Superior temporal gyrus (tissue), 1 donor: Measurements from ENCODE around the gene TTC23.

Experiments used
- DNase-seq: peaks from one replicate; pipeline ENCODE4 v3.0.0-alpha.2; 2016; ENCODE audit errors: extremely low spot score

TTC23 gene

GRCh38 chr15:99138491-99138982, 110.8 kb downstream of the TTC23 start:
- no peak for DNase-seq

- no peak for DNase-seq
Observed at GRCh38 chr15:99137877-99138276, 111.5 kb downstream of the TTC23 start.

- no peak for DNase-seq
Observed at GRCh38 chr15:99137111-99137546, 112.3 kb downstream of the TTC23 start.

- DNase-seq, result peak; percentile 37
Observed at GRCh38 chr15:99135194-99135593, 114.2 kb downstream of the TTC23 start.

GRCh38 chr15:99134317-99134821, 115.0 kb downstream of the TTC23 start:
- DNase-seq, result no peak

GRCh38 chr15:99132634-99133287, 116.6 kb downstream of the TTC23 start:
- no peak for DNase-seq

GRCh38 chr15:99132122-99132521, 117.3 kb downstream of the TTC23 start:
- DNase-seq, result no peak

GRCh38 chr15:99131441-99132023, 117.8 kb downstream of the TTC23 start:
- DNase-seq, result no peak

- no peak for DNase-seq
Observed at GRCh38 chr15:99130765-99131440, 118.5 kb downstream of the TTC23 start.

GRCh38 chr15:99130314-99130713, 119.1 kb downstream of the TTC23 start:
- no peak for DNase-seq

- DNase-seq, result no peak
Observed at GRCh38 chr15:99129644-99130043, 119.7 kb downstream of the TTC23 start.

- DNase-seq, result no peak
Observed at GRCh38 chr15:99128411-99128810, 121.0 kb downstream of the TTC23 start.

GRCh38 chr15:99127773-99128172, 121.6 kb downstream of the TTC23 start:
- no peak for DNase-seq

GRCh38 chr15:99126930-99127329, 122.5 kb downstream of the TTC23 start:
- no peak for DNase-seq

- no peak for DNase-seq
Observed at GRCh38 chr15:99126131-99126588, 123.2 kb downstream of the TTC23 start.

GRCh38 chr15:99125061-99125891, 124.1 kb downstream of the TTC23 start:
- no peak for DNase-seq

GRCh38 chr15:99124641-99125040, 124.7 kb downstream of the TTC23 start:
- no peak for DNase-seq

- DNase-seq, result peak; percentile 88
Observed at GRCh38 chr15:99123713-99124451, 125.5 kb downstream of the TTC23 start.

- DNase-seq, result no peak
Observed at GRCh38 chr15:99122831-99123712, 126.3 kb downstream of the TTC23 start.
